Measurements from ENCODE around the gene EP400. TPM values are rescaled to one million over a fixed set of nuclear protein-coding genes. Genes with fewer than 3 reads are reported as not detected.

Gene EP400
- total and polyA plus RNA-seq, 2 of the 8 experiments (the other 6 are each of a cell fraction or from before 2014, with no cell fraction given) = 13.1 to 69.7 TPM

- Histone ChIP-seq H3K9me3 (ENCODE audit: insufficient read depth in 2 of 2, low read depth in 1 of 2, low read length in 1 of 2) (no peaks in the 10 kb centered on the region; a peak in 1 of 4 replicates), H3K56ac (replicated peaks; ENCODE audit: insufficient read length, low read depth, low read length) (no peak overlapping the region), H3K79me2 (ENCODE audit: control insufficient read depth in 1 of 2, insufficient read depth in 2 of 2, low read length in 2 of 2) (peaks cover 0 to 16% of the 10 kb centered on the region in 2 experiments; a peak in 3 of 4 replicates), H2BK5ac (ENCODE audit: low read depth, low read length) (no peak overlapping the region), H3K4me1 (replicated peaks in 1 of 4; ENCODE audit: control insufficient read depth in 3 of 4, insufficient read depth in 4 of 4, low read length in 3 of 4) (peaks cover 0 to 7% (median 2%) of the 10 kb centered on the region in 4 experiments; a peak in 2 of 7 replicates), H4K20me1 (replicated peaks in 1 of 2; ENCODE audit: control insufficient read depth in 1 of 2, insufficient read depth in 2 of 2, low read length in 2 of 2) (peaks cover 0 to 7% of the 10 kb centered on the region in 2 experiments), H2BK120ac (replicated peaks; ENCODE audit: low read depth, low read length) (no peak overlapping the region), H3K23me2 (ENCODE audit: low read depth, low read length) (peaks cover 6% of the 10 kb centered on the region; the same call in 1 of the 2 replicates), H3K4ac (replicated peaks; ENCODE audit: insufficient read length, low read depth, low read length) (no peak overlapping the region), H3K18ac (ENCODE audit: extremely low read depth, low read length) (no peak overlapping the region), H3K4me2 (ENCODE audit: insufficient read depth in 1 of 2, low read depth in 2 of 2, low read length in 2 of 2) (peak overlapping the region; percentile 79 to 99; a peak in 2 of 4 replicates), H4K5ac (ENCODE audit: insufficient read length, low read depth, low read length) (no peak overlapping the region), H3K4me3 (ENCODE audit: extremely low read depth in 1 of 4, insufficient read depth in 2 of 4, low read depth in 3 of 4, low read length in 4 of 4) (peak overlapping the region in 2 of 4 experiments; percentile 50 to 85; a peak in 3 of 8 replicates), H4K91ac (replicated peaks; ENCODE audit: insufficient read length, low read length) (peak overlapping the region; percentile 0), H3K27ac (ENCODE audit: low read depth, low read length) (no peak overlapping the region), H2BK15ac (ENCODE audit: low read length) (0 out of 2 replicates have a peak overlapping the region, but pooled peaks have one; percentile 31), H3K14ac (ENCODE audit: insufficient read length) (no peak overlapping the region), H3K9ac (replicated peaks in 1 of 4; ENCODE audit: extremely low read depth in 1 of 4, low read depth in 3 of 4, low read length in 3 of 4) (no peak overlapping the region), H2AFZ (ENCODE audit: low read length) (no peak overlapping the region), H3K36me3 (ENCODE audit: control insufficient read depth in 2 of 4, insufficient read depth in 4 of 4, low read length in 3 of 4) (peaks cover 6 to 17% (median 8%) of the 10 kb centered on the region in 4 experiments), H4K8ac (ENCODE audit: extremely low read depth, insufficient read depth, low read length) (peak overlapping the region; percentile 92; the same call in 1 of the 2 replicates), H2BK12ac (ENCODE audit: low read depth, low read length) (peak overlapping the region; percentile 5; the same call in 1 of the 2 replicates), H3K27me3 (replicated peaks in 1 of 4; ENCODE audit: control insufficient read depth in 3 of 4, extremely low read depth in 1 of 4, insufficient read depth in 3 of 4, low read length in 3 of 4) (no peaks in the 10 kb centered on the region), H2AK5ac (ENCODE audit: low read depth, low read length) (no peak overlapping the region; the same call in 1 of the 2 replicates), H3K23ac (ENCODE audit: insufficient read length) (no peak overlapping the region), H3K79me1 (ENCODE audit: low read depth, low read length) (peaks cover 8% of the 10 kb centered on the region), H2BK20ac (ENCODE audit: low read length) (0 out of 2 replicates have a peak overlapping the region, but pooled peaks have one; percentile 80)
- POLR2A ChIA-PET (ENCODE audit: partially characterized antibody) = interaction anchor here (0.6 to 5.2 kb wide), 10 partner anchors 8 to 57 kb away, joined by 3 to 33 read pairs (median 4); partner anchors contain the start of gene EP400
- 81% methylated on average over 20 of the region's 24 CpGs; no CpG with 5 or more reads in 1 of the 2 experiments for WGBS, 2 experiments (ENCODE audit: extremely low coverage in 1 of 2, insufficient coverage in 1 of 2, insufficient read length in 1 of 2, insufficient replicate concordance in 2 of 2, low coverage in 1 of 2, low lambda C conversion rate in 2 of 2, missing lambda C conversion rate in 1 of 2)
- DNase-seq (ENCODE audit: low read depth in 1 of 2, low spot score in 2 of 2) (no peak), FAIRE-seq (no peak)
- CTCF ChIA-PET (ENCODE audit: partially characterized antibody) = interaction anchor here (0.9 to 1.9 kb wide), 4 partner anchors 9 to 55 kb away, joined by 3 to 6 read pairs (median 3); no protein-coding TSS in a partner anchor
- TF ChIP-seq RAD21 (IDR thresholded peaks at IDR 0.05 in 1 of 2, conservative IDR thresholded peaks at IDR 0.05 in 1 of 2; ENCODE audit: low read depth in 2 of 2, low read length in 2 of 2) = peak in 1 of 2 experiments; percentile 16; a peak in 1 of 4 replicates
- TF ChIP-seq TCF12 (IDR thresholded peaks at IDR 0.05; ENCODE audit: low read depth, low read length) = no peak
- no peak for TF ChIP-seq EGR1 (IDR thresholded peaks at IDR 0.05; ENCODE audit: borderline replicate concordance, low read depth, low read length)
- TF ChIP-seq SIN3A (conservative IDR thresholded peaks at IDR 0.05 in 1 of 2, IDR thresholded peaks at IDR 0.05 in 1 of 2; ENCODE audit: low read depth in 1 of 2, low read length in 2 of 2) = no peak
- TF ChIP-seq ASH2L (IDR thresholded peaks at IDR 0.05; ENCODE audit: low read length) = no peak
- no peak for TF ChIP-seq SAP30 (IDR thresholded peaks at IDR 0.05; ENCODE audit: insufficient read depth, insufficient replicate concordance, low read length)
- TF ChIP-seq POLR2A (IDR thresholded peaks at IDR 0.05; ENCODE audit: control extremely low read depth in 1 of 2, low read depth in 2 of 2, low read length in 2 of 2) = no peak
These were observed 22.3 kb upstream of the EP400 start for GRCh38 chr12:131927110-131928079.

Data from H1 (cell line).